Measurements from ENCODE around the gene MYBPC1.
"Not testable (repeated sequence)": the region's sequence is repeated elsewhere in the genome, so short reads cannot be mapped to it uniquely, and the experiment has no call there.

The MYBPC1 gene

GRCh38 chr12:101680240-101680639, 85.5 kb downstream of the MYBPC1 start:
- DNase-seq (ENCODE audit: insufficient read length, low spot score) (no peak), FAIRE-seq (no peak)
- no peak for TF ChIP-seq POLR2A (IDR thresholded peaks at IDR 0.05; ENCODE audit: low read depth, low read length)

- FAIRE-seq (no peak), DNase-seq (ENCODE audit: insufficient read length, low spot score) (no peak)
- TF ChIP-seq POLR2A (IDR thresholded peaks at IDR 0.05; ENCODE audit: low read depth, low read length), result no peak
Observed at GRCh38 chr12:101680647-101681046, 85.9 kb downstream of the MYBPC1 start.

GRCh38 chr12:101681627-101682026, 86.9 kb downstream of the MYBPC1 start:
- DNase-seq (ENCODE audit: insufficient read length, low spot score); FAIRE-seq: not testable (repeated sequence)

- no peak for FAIRE-seq
- no peak for TF ChIP-seq POLR2A (IDR thresholded peaks at IDR 0.05; ENCODE audit: low read depth, low read length)
- DNase-seq (ENCODE audit: insufficient read length, low spot score), result no peak
Observed at GRCh38 chr12:101685092-101685491, 90.3 kb downstream of the MYBPC1 start.

- DNase-seq (ENCODE audit: insufficient read length, low spot score) (no peak), FAIRE-seq (no peak)
- no peak for TF ChIP-seq POLR2A (IDR thresholded peaks at IDR 0.05; ENCODE audit: low read depth, low read length)
Observed at GRCh38 chr12:101686176-101686575, 91.4 kb downstream of the MYBPC1 start.

GRCh38 chr12:101690544-101691098, 95.8 kb downstream of the MYBPC1 start:
- no peak for TF ChIP-seq POLR2A (IDR thresholded peaks at IDR 0.05; ENCODE audit: low read depth, low read length)
- DNase-seq (ENCODE audit: insufficient read length, low spot score) (no peak), FAIRE-seq (no peak)

GRCh38 chr12:101691503-101692096, 96.8 kb downstream of the MYBPC1 start:
- TF ChIP-seq POLR2A (IDR thresholded peaks at IDR 0.05; ENCODE audit: low read depth, low read length), result no peak
- FAIRE-seq, result no peak

GRCh38 chr12:101694297-101694848, 99.6 kb downstream of the MYBPC1 start:
- TF ChIP-seq POLR2A (IDR thresholded peaks at IDR 0.05; ENCODE audit: low read depth, low read length), result no peak
- FAIRE-seq (no peak), DNase-seq (ENCODE audit: insufficient read length, low spot score) (no peak)

More at GRCh38 chr12:101691503-101692096, 96.8 kb downstream of the MYBPC1 start:
- DNase-seq (ENCODE audit: insufficient read length, low spot score), result no peak

GRCh38 chr12:101694986-101695385, 100.2 kb downstream of the MYBPC1 start:
- no peak for FAIRE-seq
- TF ChIP-seq POLR2A (IDR thresholded peaks at IDR 0.05; ENCODE audit: low read depth, low read length), result no peak

GRCh38 chr12:101695706-101696105, 100.9 kb downstream of the MYBPC1 start:
- TF ChIP-seq POLR2A (IDR thresholded peaks at IDR 0.05; ENCODE audit: low read depth, low read length), result no peak
- FAIRE-seq (no peak), DNase-seq (ENCODE audit: insufficient read length, low spot score) (no peak)

More at GRCh38 chr12:101694986-101695385, 100.2 kb downstream of the MYBPC1 start:
- no peak for DNase-seq (ENCODE audit: insufficient read length, low spot score)

- FAIRE-seq (no peak), DNase-seq (ENCODE audit: insufficient read length, low spot score) (no peak)
- no peak for TF ChIP-seq POLR2A (IDR thresholded peaks at IDR 0.05; ENCODE audit: low read depth, low read length)
Observed at GRCh38 chr12:101696251-101697196, 101.8 kb downstream of the MYBPC1 start.

- FAIRE-seq, result no peak
- peak; percentile 44 for DNase-seq (ENCODE audit: insufficient read length, low spot score)
- peak; percentile 58 for TF ChIP-seq POLR2A (IDR thresholded peaks at IDR 0.05; ENCODE audit: low read depth, low read length)
Observed at GRCh38 chr12:101697197-101697929, 102.6 kb downstream of the MYBPC1 start, which contains the start of gene CHPT1. TSS of gene CHPT1 (plus strand) at chr12:101697640. CDS start at chr12:101697862, 222 bp downstream.

All from H54 (cell line).